A549 (cell line): Measurements from ENCODE around the gene ADGRD1. TPM values are rescaled to one million over a fixed set of nuclear protein-coding genes. Genes with fewer than 3 reads are reported as not detected.

Experiments
- ATAC-seq, 2 experiments: fragments of 200-7000 bp in 1 of 2; fragments of >200 bp in 1 of 2; cut with Nextera tagmentation in 1 of 2; cut with Tn5 transposase in 1 of 2; 3 replicates each; pipeline versions ENCODE4 v1.8.0 to v1.9.1; 2018 to 2020; ENCODE audit warnings: mild to moderate bottlenecking in 1 of 2, moderate library complexity in 1 of 2
- CTCF ChIA-PET: fragments of 300-600 bp; sonication (Branson Sonifier 250); formaldehyde crosslinking; extraction: SDS; loops from one replicate; lab custom pipeline; 2021; ENCODE audit warnings: antibody characterized with exemption, inconsistent platforms; lab: Yijun Ruan, JAX
- POLR2A ChIA-PET: fragments of 350-600 bp; formaldehyde crosslinking; extraction: SDS; loops from one replicate; lab custom pipeline; 2021; ENCODE audit warnings: antibody characterized with exemption, inconsistent platforms; lab: Yijun Ruan, JAX
- DNase-seq, 2 experiments: peaks; one replicate each; pipeline versions ENCODE4 v3.0.0 to v3.0.0-alpha.2; 2011 to 2016; ENCODE audit warnings: low read depth in 1 of 2, low spot score in 1 of 2
- FAIRE-seq: peaks from 2 replicates; lab custom pipeline; 2011; peaks lifted over from hg19 to GRCh38; lab: Jason Lieb, UNC
- H3K27ac ChIP-seq, 2 experiments: fragments of >200 bp; sonication (Bioruptor Twin); formaldehyde crosslinking; 3 replicates each; pipeline ENCODE4 v1.5.1; 2016 to 2017
- H3K4me1 ChIP-seq: fragments of >200 bp; sonication (Bioruptor Twin); formaldehyde crosslinking; 3 replicates; pipeline ENCODE4 v1.6.1; 2016
- H3K4me2 ChIP-seq: fragments of >200 bp; sonication (Bioruptor Twin); formaldehyde crosslinking; 3 replicates; pipeline ENCODE4 v1.6.1; 2016
- H3K4me3 ChIP-seq: fragments of >200 bp; sonication (Bioruptor Twin); formaldehyde crosslinking; 3 replicates; pipeline ENCODE4 v1.5.1; 2016
- H3K9me3 ChIP-seq: fragments of >200 bp; sonication (Bioruptor Twin); formaldehyde crosslinking; 3 replicates; pipeline ENCODE4 v1.6.1; 2016
- BHLHE40 ChIP-seq: IDR thresholded peaks from 2 replicates; pipeline ENCODE4 v1.6.1; 2012; ENCODE audit warnings: low read depth, low read length, inconsistent platforms
- CBX8 ChIP-seq: fragments of 200-600 bp; sonication (generic); IDR thresholded peaks from 2 replicates; pipeline ENCODE4 v1.6.1; 2016
- CEBPB ChIP-seq, 2 experiments: fragments of >200 bp in 1 of 2; sonication (Bioruptor Twin) in 1 of 2; formaldehyde crosslinking in 1 of 2; IDR thresholded peaks; 2 replicates each; pipeline ENCODE4 v1.6.1; 2012 to 2016
- CTCF ChIP-seq: fragments of >200 bp; sonication (Bioruptor Twin); formaldehyde crosslinking; IDR thresholded peaks from 3 replicates; pipeline ENCODE4 v1.5.1; 2016
- FOSB ChIP-seq: fragments of 250-450 bp; sonication (Bioruptor Pico); IDR thresholded peaks from 2 replicates; pipeline ENCODE4 v1.5.0; 2020; ENCODE audit warnings: mild to moderate bottlenecking, moderate library complexity
- GATA3 ChIP-seq: IDR thresholded peaks from 2 replicates; pipeline ENCODE4 v1.6.1; 2012; ENCODE audit warnings: borderline replicate concordance
- HDAC2 ChIP-seq: fragments of 200-600 bp; sonication (generic); IDR thresholded peaks from 2 replicates; pipeline ENCODE4 v1.6.1; 2016
- HEYL ChIP-seq: fragments of 250-450 bp; sonication (Bioruptor Pico); IDR thresholded peaks from 2 replicates; pipeline ENCODE4 v1.8.0; 2021; ENCODE audit warnings: mild to moderate bottlenecking, moderate library complexity
- MAZ ChIP-seq: fragments of 150-350 bp; IDR thresholded peaks from 2 replicates; pipeline ENCODE4 v1.6.1; 2014; ENCODE audit warnings: antibody characterized with exemption, low read depth, low read length, borderline replicate concordance
- MYC ChIP-seq: IDR thresholded peaks from 2 replicates; pipeline ENCODE4 v1.6.1; 2012; ENCODE audit warnings: mild to moderate bottlenecking, inconsistent platforms, low read length, improper control_type of control experiment, borderline replicate concordance
- NPAS2 ChIP-seq: fragments of 250-450 bp; sonication (Bioruptor Pico); IDR thresholded peaks from 2 replicates; pipeline ENCODE4 v1.8.0; 2022; ENCODE audit warnings: mild to moderate bottlenecking, moderate library complexity, borderline replicate concordance
- RAD21 ChIP-seq, 2 experiments: fragments of >200 bp in 1 of 2; sonication (Bioruptor Twin) in 1 of 2; formaldehyde crosslinking in 1 of 2; IDR thresholded peaks in 1 of 2; conservative IDR thresholded peaks in 1 of 2; 2 replicates in 1 of 2; 3 replicates in 1 of 2; pipeline ENCODE4 v1.6.1; 2012 to 2018; ENCODE audit warnings: inconsistent platforms in 1 of 2
- SMC3 ChIP-seq: fragments of >200 bp; sonication (Bioruptor Twin); formaldehyde crosslinking; IDR thresholded peaks from 3 replicates; pipeline ENCODE4 v1.6.1; 2018; ENCODE audit warnings: inconsistent platforms
- TP53 ChIP-seq: fragments of 250-450 bp; sonication (Bioruptor Pico); IDR thresholded peaks from 2 replicates; pipeline ENCODE4 v1.5.0; 2021; ENCODE audit warnings: mild to moderate bottlenecking, moderate library complexity
- ZNF302 ChIP-seq: fragments of 250-450 bp; sonication (Bioruptor Pico); IDR thresholded peaks from 2 replicates; pipeline ENCODE4 v1.9.0; 2021; ENCODE audit warnings: inconsistent platforms, mild to moderate bottlenecking, moderate library complexity
- WGBS: methylation state at CpG from one replicate; pipeline ENCODE4 v1.1.6; 2017; ENCODE audit errors: missing lambda C conversion rate; 5-methylcytosine and 5-hydroxymethylcytosine counted together
- polyA plus RNA-seq, 4 experiments: library from polyadenylated mRNA; depleted of rRNA in 3 of 4; stranded (reverse); fragments of >200 nt; fragmentation: RNase III in 1 of 4; extraction: RNeasy Plus Mini Kit Qiagen cat#74134 plus additional on column Dnase treatment in 1 of 4; gene quantifications; 2 replicates in 3 of 4; 3 replicates in 1 of 4; pipeline ENCODE4 v1.2.3, GENCODE V29; 2011 to 2017
- TF ChIP-seq, protein P1 (sequence below): IDR thresholded peaks from 2 replicates; pipeline ENCODE4 v1.6.1; 2012
- TF ChIP-seq, protein P2 (sequence below): fragments of 200-600 bp; sonication (generic); IDR thresholded peaks from 2 replicates; pipeline ENCODE4 v1.6.1; 2016; ENCODE audit warnings: antibody characterized with exemption, mild to moderate bottlenecking, moderate library complexity

Gene ADGRD1
- polyA plus RNA-seq, 2 of the 4 experiments (the other 2 are of a cell fraction): 0.36 to 1.5 TPM

- POLR2A ChIA-PET: no interaction called here
- no peak for FAIRE-seq
Measured at GRCh38 chr12:131132118-131132892, 178.6 kb downstream of the ADGRD1 start.

GRCh38 chr12:131133015-131133905, 179.6 kb downstream of the ADGRD1 start:
- no peak overlapping the region for H3K4me3 ChIP-seq
- POLR2A ChIA-PET: no interaction called here
- peak overlapping the region in 1 of 2 experiments; percentile 45; a peak in 2 of 6 replicates for H3K27ac ChIP-seq
- FAIRE-seq (no peak), DNase-seq (no peak), ATAC-seq (peak; percentile 13 to 26; a peak in 4 of 6 replicates)
- 57% methylated on average over 16 of the region's 19 CpGs for WGBS
- H3K4me2 ChIP-seq: 0 out of 3 replicates have a peak overlapping the region, but pooled peaks have one; percentile 7
- no peaks in the 10 kb centered on the region for H3K9me3 ChIP-seq
- TF ChIP-seq GATA3: no peak
- peak in 1 of 2 experiments; percentile 50; a peak in 1 of 4 replicates for TF ChIP-seq CEBPB (IDR thresholded peaks at IDR 0.05)
- H3K4me1 ChIP-seq: peaks cover 21% of the 10 kb centered on the region
- CTCF ChIA-PET: interaction anchor here (0.7 to 9.6 kb wide), 39 partner anchors 10 to 697 kb away, joined by 3 to 121 read pairs (median 4); no protein-coding TSS in a partner anchor

More at GRCh38 chr12:131132118-131132892, 178.6 kb downstream of the ADGRD1 start:
- H3K4me2 ChIP-seq: peak overlapping the region; percentile 70
- H3K4me3 ChIP-seq: no peak overlapping the region
- WGBS: 36% methylated on average over 18 of the region's 29 CpGs
- H3K27ac ChIP-seq: 0 out of 6 replicates have a peak overlapping the region, but pooled peaks of 1 of the 2 experiments have one; percentile 3
- H3K4me1 ChIP-seq: peaks cover 17% of the 10 kb centered on the region; the same call in 2 of the 3 replicates
- TF ChIP-seq CTCF (peak; percentile 71), RAD21 (conservative IDR thresholded peaks at IDR 0.05 in 1 of 2, IDR thresholded peaks at IDR 0.05 in 1 of 2) (peak; percentile 61 to 63), NPAS2 (no peak), SMC3 (peak; percentile 82)
- TF ChIP-seq, protein P1, sequence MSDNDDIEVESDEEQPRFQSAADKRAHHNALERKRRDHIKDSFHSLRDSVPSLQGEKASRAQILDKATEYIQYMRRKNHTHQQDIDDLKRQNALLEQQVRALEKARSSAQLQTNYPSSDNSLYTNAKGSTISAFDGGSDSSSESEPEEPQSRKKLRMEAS: 0 out of 2 replicates have a peak, but pooled peaks have one; percentile 19
- CTCF ChIA-PET: interaction anchor here (0.6 to 9.6 kb wide), 45 partner anchors 11 to 698 kb away, joined by 3 to 121 read pairs (median 3); no protein-coding TSS in a partner anchor
- no peaks in the 10 kb centered on the region for H3K9me3 ChIP-seq
- ATAC-seq: peak; percentile 78 to 92
- DNase-seq: peak; percentile 73 to 79

DNA sequence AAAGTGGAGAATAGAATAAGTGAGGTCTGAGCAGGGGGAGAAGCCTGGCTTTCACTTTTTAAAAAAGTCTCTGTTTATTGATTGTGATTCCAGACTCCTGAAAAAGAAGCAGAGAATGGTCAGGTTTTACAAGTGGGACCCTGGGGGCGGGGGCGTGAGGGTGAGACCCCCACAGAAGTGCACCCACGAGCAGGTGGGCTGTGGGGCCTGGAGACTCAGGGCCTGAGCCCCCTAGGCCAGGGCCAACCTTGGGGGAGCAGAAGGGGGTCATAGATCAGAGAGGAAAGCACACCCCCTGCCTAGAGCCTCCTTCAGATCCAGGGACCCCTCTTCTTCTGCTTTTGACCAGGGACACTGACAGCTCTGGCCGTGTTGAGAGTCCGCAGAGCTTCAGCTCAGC, 180.3 kb downstream of the ADGRD1 start:
- H3K4me2 ChIP-seq: 0 out of 3 replicates have a peak overlapping the region, but pooled peaks have one; percentile 7
- H3K4me1 ChIP-seq: peaks cover 23% of the 10 kb centered on the region
- DNase-seq (no peak), ATAC-seq (no peak), FAIRE-seq (no peak)
- H3K9me3 ChIP-seq: no peaks in the 10 kb centered on the region
- no peak overlapping the region for H3K4me3 ChIP-seq
- 18% methylated on average over 5 of the region's 5 CpGs for WGBS
- POLR2A ChIA-PET: no interaction called here
- TF ChIP-seq CEBPB (IDR thresholded peaks at IDR 0.05): no peak
- CTCF ChIA-PET: interaction anchor here (1.2 to 9.6 kb wide), 8 partner anchors 10 to 321 kb away, joined by 3 to 121 read pairs (median 7); no protein-coding TSS in a partner anchor
- H3K27ac ChIP-seq: peak overlapping the region in 1 of 2 experiments; percentile 45; a peak in 2 of 6 replicates

DNA sequence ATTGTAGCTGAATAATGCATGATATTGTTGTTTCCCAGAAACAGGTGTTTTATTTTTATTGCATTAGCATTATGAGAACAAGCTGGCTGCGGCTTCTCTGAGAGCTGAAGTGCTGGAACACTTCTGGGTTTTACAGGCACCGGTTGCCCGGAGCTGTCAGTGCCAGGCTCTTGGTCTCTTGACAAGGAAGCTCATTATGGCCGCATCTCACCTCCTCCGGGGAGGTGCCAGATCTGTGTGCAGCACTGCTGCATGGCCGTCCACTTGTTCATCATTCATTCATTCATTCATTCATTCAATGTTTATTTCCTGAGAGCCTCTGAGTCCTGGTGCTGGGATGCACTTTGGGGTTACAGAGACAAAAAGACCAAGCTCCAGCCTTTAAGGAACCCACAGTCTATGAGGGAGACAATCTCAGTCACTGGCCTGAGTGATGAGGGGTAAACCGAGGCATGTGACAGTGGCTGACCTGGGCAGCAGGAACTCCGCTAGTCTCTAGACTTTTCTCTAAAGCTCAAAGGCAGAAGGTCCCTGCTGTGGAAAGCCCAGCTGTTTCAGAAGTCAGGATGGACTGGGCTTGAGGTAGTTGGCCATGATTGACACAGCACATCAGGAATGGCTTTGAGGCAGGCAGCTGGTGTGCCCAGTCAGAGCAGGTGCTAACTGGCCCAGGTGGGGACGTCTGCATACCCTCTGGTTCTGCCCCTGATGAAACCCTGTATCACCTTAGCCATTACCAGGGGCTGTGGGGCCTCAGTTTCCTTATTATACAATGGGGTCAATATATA, 181.0 kb downstream of the ADGRD1 start:
- Histone ChIP-seq H3K4me1 (peaks cover 23% of the 10 kb centered on the region), H3K27ac (no peak overlapping the region; a peak in 1 of 6 replicates), H3K4me2 (no peak overlapping the region), H3K4me3 (no peak overlapping the region), H3K9me3 (no peaks in the 10 kb centered on the region)
- POLR2A ChIA-PET: no interaction called here
- ATAC-seq (no peak), DNase-seq (no peak), FAIRE-seq (no peak)
- CTCF ChIA-PET: interaction anchor here (1.2 to 9.6 kb wide), 7 partner anchors 14 to 320 kb away, joined by 3 to 121 read pairs (median 7); no protein-coding TSS in a partner anchor
- no peak for TF ChIP-seq TP53 (CRISPR knock-in tag)
- no peak for TF ChIP-seq FOSB (CRISPR knock-in tag)
- no peak for TF ChIP-seq BHLHE40
- TF ChIP-seq MYC: no peak
- TF ChIP-seq ZNF302 (CRISPR knock-in tag): no peak
- no peak for TF ChIP-seq CBX8
- TF ChIP-seq MAZ: no peak
- TF ChIP-seq HDAC2: no peak
- TF ChIP-seq, protein P2, sequence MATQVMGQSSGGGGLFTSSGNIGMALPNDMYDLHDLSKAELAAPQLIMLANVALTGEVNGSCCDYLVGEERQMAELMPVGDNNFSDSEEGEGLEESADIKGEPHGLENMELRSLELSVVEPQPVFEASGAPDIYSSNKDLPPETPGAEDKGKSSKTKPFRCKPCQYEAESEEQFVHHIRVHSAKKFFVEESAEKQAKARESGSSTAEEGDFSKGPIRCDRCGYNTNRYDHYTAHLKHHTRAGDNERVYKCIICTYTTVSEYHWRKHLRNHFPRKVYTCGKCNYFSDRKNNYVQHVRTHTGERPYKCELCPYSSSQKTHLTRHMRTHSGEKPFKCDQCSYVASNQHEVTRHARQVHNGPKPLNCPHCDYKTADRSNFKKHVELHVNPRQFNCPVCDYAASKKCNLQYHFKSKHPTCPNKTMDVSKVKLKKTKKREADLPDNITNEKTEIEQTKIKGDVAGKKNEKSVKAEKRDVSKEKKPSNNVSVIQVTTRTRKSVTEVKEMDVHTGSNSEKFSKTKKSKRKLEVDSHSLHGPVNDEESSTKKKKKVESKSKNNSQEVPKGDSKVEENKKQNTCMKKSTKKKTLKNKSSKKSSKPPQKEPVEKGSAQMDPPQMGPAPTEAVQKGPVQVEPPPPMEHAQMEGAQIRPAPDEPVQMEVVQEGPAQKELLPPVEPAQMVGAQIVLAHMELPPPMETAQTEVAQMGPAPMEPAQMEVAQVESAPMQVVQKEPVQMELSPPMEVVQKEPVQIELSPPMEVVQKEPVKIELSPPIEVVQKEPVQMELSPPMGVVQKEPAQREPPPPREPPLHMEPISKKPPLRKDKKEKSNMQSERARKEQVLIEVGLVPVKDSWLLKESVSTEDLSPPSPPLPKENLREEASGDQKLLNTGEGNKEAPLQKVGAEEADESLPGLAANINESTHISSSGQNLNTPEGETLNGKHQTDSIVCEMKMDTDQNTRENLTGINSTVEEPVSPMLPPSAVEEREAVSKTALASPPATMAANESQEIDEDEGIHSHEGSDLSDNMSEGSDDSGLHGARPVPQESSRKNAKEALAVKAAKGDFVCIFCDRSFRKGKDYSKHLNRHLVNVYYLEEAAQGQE: no peak
- TF ChIP-seq HEYL (CRISPR knock-in tag): no peak
- 57% methylated on average over 9 of the region's 9 CpGs for WGBS
